HepG2 (cell line): Measurements from ENCODE around the gene ABTB2. TPM values are rescaled to one million over a fixed set of nuclear protein-coding genes. Genes with fewer than 3 reads are reported as not detected.

ENCODE experiments used
- ETV6 ChIP-seq: sonication (generic); formaldehyde crosslinking; conservative IDR thresholded peaks from 2 replicates; pipeline ENCODE4 v1.4.0; 2020; ENCODE audit warnings: missing genetic modification reagents
- FIP1L1 ChIP-seq: fragments of 200-400 bp; formaldehyde crosslinking; IDR thresholded peaks from 2 replicates; pipeline ENCODE4 v1.6.1; 2018; ENCODE audit warnings: low read depth, mild to moderate bottlenecking, low read length, moderate library complexity, borderline replicate concordance; ENCODE audit not compliant: insufficient read depth
- FOSL2 ChIP-seq: sonication (generic); formaldehyde crosslinking; IDR thresholded peaks from 2 replicates; pipeline ENCODE4 v1.4.0; 2020; ENCODE audit warnings: missing genetic modification reagents
- FOXA3 ChIP-seq: IDR thresholded peaks from 2 replicates; pipeline ENCODE4 v1.6.1; 2016; ENCODE audit warnings: missing genetic modification reagents, missing compliant biosample characterization
- NCOR1 ChIP-seq: fragments of 200-600 bp; sonication (generic); IDR thresholded peaks from 2 replicates; pipeline ENCODE4 v1.7.0; 2017; ENCODE audit warnings: antibody characterized with exemption, low read length, borderline replicate concordance
- SMAD9 ChIP-seq: sonication (generic); formaldehyde crosslinking; IDR thresholded peaks from 2 replicates; pipeline ENCODE4 v1.5.1; 2020; ENCODE audit warnings: mild to moderate bottlenecking, missing genetic modification reagents
- TBX3 ChIP-seq: fragments of 450-650 bp; IDR thresholded peaks from 2 replicates; pipeline ENCODE4 v1.6.1; 2017; ENCODE audit warnings: antibody characterized with exemption, mild to moderate bottlenecking, inconsistent platforms, borderline replicate concordance
- TGIF2 ChIP-seq: IDR thresholded peaks from 2 replicates; pipeline ENCODE4 v1.6.1; 2016; ENCODE audit warnings: control low read depth, missing compliant biosample characterization
- ZBTB20 ChIP-seq: sonication (generic); formaldehyde crosslinking; IDR thresholded peaks from 2 replicates; pipeline ENCODE4 v1.8.1; 2023; ENCODE audit warnings: missing genetic modification reagents, low read depth, mild to moderate bottlenecking, borderline replicate concordance
- ZNF296 ChIP-seq: sonication (generic); formaldehyde crosslinking; conservative IDR thresholded peaks from 2 replicates; pipeline ENCODE4 v1.5.0; 2020; ENCODE audit warnings: mild to moderate bottlenecking, missing genetic modification reagents
- ZNF3 ChIP-seq: IDR thresholded peaks from 2 replicates; pipeline ENCODE4 v1.7.0; 2017; ENCODE audit warnings: inconsistent platforms
- ZNF30 ChIP-seq: sonication (generic); formaldehyde crosslinking; IDR thresholded peaks from 2 replicates; pipeline ENCODE4 v1.5.0; 2020; ENCODE audit warnings: mild to moderate bottlenecking, missing genetic modification reagents
- ZNF34 ChIP-seq: sonication (generic); formaldehyde crosslinking; IDR thresholded peaks from 2 replicates; pipeline ENCODE4 v1.4.0; 2020; ENCODE audit warnings: mild to moderate bottlenecking, missing genetic modification reagents, borderline replicate concordance
- ZNF501 ChIP-seq: sonication (generic); formaldehyde crosslinking; IDR thresholded peaks from 2 replicates; pipeline ENCODE4 v1.5.1; 2020; ENCODE audit warnings: mild to moderate bottlenecking, moderate library complexity, missing genetic modification reagents
- ZNF549 ChIP-seq: sonication (generic); formaldehyde crosslinking; IDR thresholded peaks from 2 replicates; pipeline ENCODE4 v1.5.0; 2020; ENCODE audit warnings: missing genetic modification reagents
- ZNF75D ChIP-seq: sonication (generic); formaldehyde crosslinking; IDR thresholded peaks from 2 replicates; pipeline ENCODE4 v1.8.1; 2023; ENCODE audit warnings: missing genetic modification reagents, mild to moderate bottlenecking, borderline replicate concordance
- ZNF775 ChIP-seq: sonication (generic); formaldehyde crosslinking; IDR thresholded peaks from 2 replicates; pipeline ENCODE4 v1.4.0; 2020; ENCODE audit warnings: missing genetic modification reagents, mild to moderate bottlenecking, moderate library complexity, borderline replicate concordance
- ZNF777 ChIP-seq: sonication (generic); formaldehyde crosslinking; IDR thresholded peaks from 2 replicates; pipeline ENCODE4 v1.4.0; 2020; ENCODE audit warnings: missing genetic modification reagents
- polyA plus RNA-seq, 8 experiments: library from polyadenylated mRNA; depleted of rRNA in 3 of 8; stranded (reverse) in 7 of 8; unstranded in 1 of 8; fragments of >200 nt; fragmentation: Illumina TruSeq in 4 of 8; extraction: Trizol in 4 of 8; gene quantifications; 2 replicates each; pipeline versions ENCODE4 v1.2.1 to v1.2.3, GENCODE V29; 2011 to 2016; ENCODE audit warnings: low read depth in 4 of 8, missing spikeins in 1 of 8, mixed read lengths in 1 of 8; ENCODE audit not compliant: insufficient read depth in 1 of 8
- total RNA-seq, 5 experiments: library from RNA; depleted of rRNA; stranded (reverse); fragments of >200 nt; fragmentation: Illumina TruSeq; extraction: Trizol; gene quantifications; 2 replicates each; pipeline ENCODE4 v1.2.3, GENCODE V29; 2016; ENCODE audit warnings: low read depth in 1 of 5
- TF ChIP-seq, protein P1 (sequence below): sonication (generic); formaldehyde crosslinking; conservative IDR thresholded peaks from 2 replicates; pipeline ENCODE4 v1.8.0; 2022; ENCODE audit warnings: low read depth, missing genetic modification reagents
- TF ChIP-seq, protein P2 (sequence below): sonication (generic); formaldehyde crosslinking; IDR thresholded peaks from 2 replicates; pipeline ENCODE4 v1.8.1; 2023; ENCODE audit warnings: mild to moderate bottlenecking, missing genetic modification reagents
- TF ChIP-seq, protein P3 (sequence below): sonication (generic); formaldehyde crosslinking; IDR thresholded peaks from 2 replicates; pipeline ENCODE4 v1.4.0; 2020; ENCODE audit warnings: missing genetic modification reagents
- TF ChIP-seq, protein P4 (sequence below): sonication (generic); formaldehyde crosslinking; IDR thresholded peaks from 2 replicates; pipeline ENCODE4 v1.5.1; 2020; ENCODE audit warnings: missing genetic modification reagents, mild to moderate bottlenecking, borderline replicate concordance

ABTB2 gene
- total and polyA plus RNA-seq, 2 of the 13 experiments (the other 11 are each of a cell fraction or from before 2014, with no cell fraction given) = 5.1 to 15.4 TPM

DNA sequence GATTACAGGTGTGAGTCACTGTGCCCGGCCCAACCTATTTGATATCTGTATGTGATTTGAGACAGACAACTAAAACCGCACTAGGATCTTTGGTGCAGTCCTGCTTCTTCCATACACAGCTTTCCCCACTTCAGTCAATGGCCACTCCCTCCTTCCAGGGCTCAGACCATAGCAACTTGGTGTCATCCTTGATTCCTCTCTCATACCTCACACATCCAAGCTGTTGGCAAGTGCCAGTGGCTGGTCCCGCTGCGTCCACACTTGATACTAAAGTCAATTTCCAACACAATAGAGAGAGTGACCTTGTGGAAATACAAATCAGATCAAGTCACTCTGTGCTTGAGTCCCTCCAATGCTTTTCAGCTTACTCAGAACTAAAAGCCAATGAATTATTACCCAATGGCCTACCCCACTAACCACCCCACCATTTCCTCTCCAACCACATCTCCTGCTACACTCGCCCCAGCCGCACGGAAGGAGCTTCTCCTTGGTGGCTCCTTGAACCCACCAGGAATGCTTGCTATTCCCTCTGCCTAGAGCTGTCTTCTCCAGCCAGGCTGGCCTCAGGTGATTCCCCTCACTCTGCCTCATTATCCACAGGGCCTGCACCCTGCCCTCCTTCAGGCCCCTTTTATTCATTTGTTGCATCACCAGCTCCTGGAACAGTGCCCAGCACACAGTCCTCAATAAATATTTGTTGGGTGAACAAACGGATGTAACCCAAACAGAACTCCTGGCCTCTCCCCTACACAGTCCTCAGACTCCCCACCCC lies 12.9 kb downstream of the ABTB2 start (continued):
- no peak for TF ChIP-seq ZNF75D (CRISPR knock-in tag)
- TF ChIP-seq FOXA3 (CRISPR knock-in tag) = peak; percentile 90
- peak; percentile 81; the same call in 1 of the 2 replicates for TF ChIP-seq ZBTB20 (CRISPR knock-in tag)
- TF ChIP-seq, protein P1, sequence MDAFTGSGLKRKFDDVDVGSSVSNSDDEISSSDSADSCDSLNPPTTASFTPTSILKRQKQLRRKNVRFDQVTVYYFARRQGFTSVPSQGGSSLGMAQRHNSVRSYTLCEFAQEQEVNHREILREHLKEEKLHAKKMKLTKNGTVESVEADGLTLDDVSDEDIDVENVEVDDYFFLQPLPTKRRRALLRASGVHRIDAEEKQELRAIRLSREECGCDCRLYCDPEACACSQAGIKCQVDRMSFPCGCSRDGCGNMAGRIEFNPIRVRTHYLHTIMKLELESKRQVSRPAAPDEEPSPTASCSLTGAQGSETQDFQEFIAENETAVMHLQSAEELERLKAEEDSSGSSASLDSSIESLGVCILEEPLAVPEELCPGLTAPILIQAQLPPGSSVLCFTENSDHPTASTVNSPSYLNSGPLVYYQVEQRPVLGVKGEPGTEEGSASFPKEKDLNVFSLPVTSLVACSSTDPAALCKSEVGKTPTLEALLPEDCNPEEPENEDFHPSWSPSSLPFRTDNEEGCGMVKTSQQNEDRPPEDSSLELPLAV (CRISPR knock-in tag) = no peak
- TF ChIP-seq FOSL2 (CRISPR knock-in tag) = peak; percentile 86
- TF ChIP-seq, protein P2, sequence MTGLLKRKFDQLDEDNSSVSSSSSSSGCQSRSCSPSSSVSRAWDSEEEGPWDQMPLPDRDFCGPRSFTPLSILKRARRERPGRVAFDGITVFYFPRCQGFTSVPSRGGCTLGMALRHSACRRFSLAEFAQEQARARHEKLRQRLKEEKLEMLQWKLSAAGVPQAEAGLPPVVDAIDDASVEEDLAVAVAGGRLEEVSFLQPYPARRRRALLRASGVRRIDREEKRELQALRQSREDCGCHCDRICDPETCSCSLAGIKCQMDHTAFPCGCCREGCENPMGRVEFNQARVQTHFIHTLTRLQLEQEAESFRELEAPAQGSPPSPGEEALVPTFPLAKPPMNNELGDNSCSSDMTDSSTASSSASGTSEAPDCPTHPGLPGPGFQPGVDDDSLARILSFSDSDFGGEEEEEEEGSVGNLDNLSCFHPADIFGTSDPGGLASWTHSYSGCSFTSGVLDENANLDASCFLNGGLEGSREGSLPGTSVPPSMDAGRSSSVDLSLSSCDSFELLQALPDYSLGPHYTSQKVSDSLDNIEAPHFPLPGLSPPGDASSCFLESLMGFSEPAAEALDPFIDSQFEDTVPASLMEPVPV = peak; percentile 81; the same call in 1 of the 2 replicates
- TF ChIP-seq ZNF775 = no peak
- TF ChIP-seq ZNF501 (CRISPR knock-in tag) = peak; percentile 25; the same call in 1 of the 2 replicates
- TF ChIP-seq, protein P3, sequence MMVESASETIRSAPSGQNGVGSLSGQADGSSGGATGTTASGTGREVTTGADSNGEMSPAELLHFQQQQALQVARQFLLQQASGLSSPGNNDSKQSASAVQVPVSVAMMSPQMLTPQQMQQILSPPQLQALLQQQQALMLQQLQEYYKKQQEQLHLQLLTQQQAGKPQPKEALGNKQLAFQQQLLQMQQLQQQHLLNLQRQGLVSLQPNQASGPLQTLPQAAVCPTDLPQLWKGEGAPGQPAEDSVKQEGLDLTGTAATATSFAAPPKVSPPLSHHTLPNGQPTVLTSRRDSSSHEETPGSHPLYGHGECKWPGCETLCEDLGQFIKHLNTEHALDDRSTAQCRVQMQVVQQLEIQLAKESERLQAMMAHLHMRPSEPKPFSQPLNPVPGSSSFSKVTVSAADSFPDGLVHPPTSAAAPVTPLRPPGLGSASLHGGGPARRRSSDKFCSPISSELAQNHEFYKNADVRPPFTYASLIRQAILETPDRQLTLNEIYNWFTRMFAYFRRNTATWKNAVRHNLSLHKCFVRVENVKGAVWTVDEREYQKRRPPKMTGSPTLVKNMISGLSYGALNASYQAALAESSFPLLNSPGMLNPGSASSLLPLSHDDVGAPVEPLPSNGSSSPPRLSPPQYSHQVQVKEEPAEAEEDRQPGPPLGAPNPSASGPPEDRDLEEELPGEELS (CRISPR knock-in tag) = peak; percentile 97
- TF ChIP-seq, protein P4, sequence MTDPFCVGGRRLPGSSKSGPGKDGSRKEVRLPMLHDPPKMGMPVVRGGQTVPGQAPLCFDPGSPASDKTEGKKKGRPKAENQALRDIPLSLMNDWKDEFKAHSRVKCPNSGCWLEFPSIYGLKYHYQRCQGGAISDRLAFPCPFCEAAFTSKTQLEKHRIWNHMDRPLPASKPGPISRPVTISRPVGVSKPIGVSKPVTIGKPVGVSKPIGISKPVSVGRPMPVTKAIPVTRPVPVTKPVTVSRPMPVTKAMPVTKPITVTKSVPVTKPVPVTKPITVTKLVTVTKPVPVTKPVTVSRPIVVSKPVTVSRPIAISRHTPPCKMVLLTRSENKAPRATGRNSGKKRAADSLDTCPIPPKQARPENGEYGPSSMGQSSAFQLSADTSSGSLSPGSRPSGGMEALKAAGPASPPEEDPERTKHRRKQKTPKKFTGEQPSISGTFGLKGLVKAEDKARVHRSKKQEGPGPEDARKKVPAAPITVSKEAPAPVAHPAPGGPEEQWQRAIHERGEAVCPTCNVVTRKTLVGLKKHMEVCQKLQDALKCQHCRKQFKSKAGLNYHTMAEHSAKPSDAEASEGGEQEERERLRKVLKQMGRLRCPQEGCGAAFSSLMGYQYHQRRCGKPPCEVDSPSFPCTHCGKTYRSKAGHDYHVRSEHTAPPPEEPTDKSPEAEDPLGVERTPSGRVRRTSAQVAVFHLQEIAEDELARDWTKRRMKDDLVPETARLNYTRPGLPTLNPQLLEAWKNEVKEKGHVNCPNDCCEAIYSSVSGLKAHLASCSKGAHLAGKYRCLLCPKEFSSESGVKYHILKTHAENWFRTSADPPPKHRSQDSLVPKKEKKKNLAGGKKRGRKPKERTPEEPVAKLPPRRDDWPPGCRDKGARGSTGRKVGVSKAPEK (CRISPR knock-in tag) = no peak
- peak; percentile 82; the same call in 1 of the 2 replicates for TF ChIP-seq NCOR1
- TF ChIP-seq ZNF296 (CRISPR knock-in tag) = no peak
- TF ChIP-seq ZNF777 = no peak
- no peak for TF ChIP-seq SMAD9
- no peak for TF ChIP-seq ETV6
- TF ChIP-seq TGIF2 (CRISPR knock-in tag) = no peak
- TF ChIP-seq TBX3 = peak; percentile 46; the same call in 1 of the 2 replicates
- TF ChIP-seq ZNF34 (CRISPR knock-in tag) = no peak
- TF ChIP-seq ZNF30 (CRISPR knock-in tag) = no peak
- no peak for TF ChIP-seq ZNF549 (CRISPR knock-in tag)
- no peak for TF ChIP-seq FIP1L1
- TF ChIP-seq ZNF3 (CRISPR knock-in tag) = no peak
